ENCODE measurements around the gene MAP1B. TPM values are rescaled to one million over a fixed set of nuclear protein-coding genes. Genes with fewer than 3 reads are reported as not detected.

Gene MAP1B
- total and polyA plus RNA-seq, 2 of the 4 experiments (the other 2 are of a cell fraction) = 41.1 to 183 TPM

DNA sequence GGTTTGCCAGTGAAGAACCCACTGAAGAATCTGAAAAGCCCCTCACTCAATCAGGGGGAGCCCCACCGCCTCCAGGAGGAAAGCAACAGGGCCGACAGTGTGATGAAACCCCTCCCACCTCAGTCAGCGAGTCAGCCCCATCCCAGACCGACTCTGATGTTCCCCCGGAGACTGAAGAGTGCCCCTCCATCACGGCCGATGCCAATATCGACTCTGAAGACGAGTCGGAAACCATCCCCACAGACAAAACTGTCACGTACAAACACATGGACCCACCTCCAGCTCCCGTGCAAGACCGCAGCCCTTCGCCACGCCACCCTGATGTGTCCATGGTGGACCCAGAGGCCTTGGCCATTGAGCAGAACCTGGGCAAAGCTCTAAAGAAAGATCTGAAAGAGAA is 92.4 kb downstream of the MAP1B start:
- no peak overlapping the region for H4K91ac ChIP-seq (ENCODE audit: insufficient read depth, low read depth, low read length)
- 0 out of 2 replicates have a peak, but pooled peaks cover 12% of the 10 kb centered on the region for H4K20me1 ChIP-seq (ENCODE audit: insufficient read depth, low read length)
- intact Hi-C loops (cut with micrococcal nuclease) = no loop called here
- DNase-seq (no peak), ATAC-seq (ENCODE audit: low read depth) (no peak)
- no peak overlapping the region for H2BK5ac ChIP-seq (ENCODE audit: low read depth, low read length, poor library complexity, severe bottlenecking)
- H3K36me3 ChIP-seq (ENCODE audit: control insufficient read depth, insufficient read depth, low read length) = peaks cover 62% of the 10 kb centered on the region
- no peak overlapping the region for H3K4me2 ChIP-seq (ENCODE audit: low read depth, low read length)
- H3K27ac ChIP-seq (ENCODE audit: insufficient read depth, low read length) = no peak overlapping the region
- H3K9me3 ChIP-seq (ENCODE audit: control insufficient read depth, insufficient read depth, low read length) = no peaks in the 10 kb centered on the region
- peaks cover 47 to 82% of the 10 kb centered on the region in 2 experiments for H3K79me1 ChIP-seq (ENCODE audit: low read depth in 1 of 2, low read length in 2 of 2)
- no peak overlapping the region for H3K14ac ChIP-seq (replicated peaks; ENCODE audit: low read depth, low read length)
- WGBS, 2 experiments (ENCODE audit: extremely low coverage in 2 of 2, insufficient read length in 1 of 2) = 97% methylated on average over 8 of the region's 15 CpGs; no CpG with 5 or more reads in 1 of the 2 experiments
- no peak overlapping the region for H3K9ac ChIP-seq (ENCODE audit: low read depth, low read length)
- no peak overlapping the region for H2BK20ac ChIP-seq (ENCODE audit: low read depth, low read length)
- H3K4me3 ChIP-seq (ENCODE audit: insufficient read depth, low read depth, low read length) = no peak overlapping the region
- TF ChIP-seq, protein P1, sequence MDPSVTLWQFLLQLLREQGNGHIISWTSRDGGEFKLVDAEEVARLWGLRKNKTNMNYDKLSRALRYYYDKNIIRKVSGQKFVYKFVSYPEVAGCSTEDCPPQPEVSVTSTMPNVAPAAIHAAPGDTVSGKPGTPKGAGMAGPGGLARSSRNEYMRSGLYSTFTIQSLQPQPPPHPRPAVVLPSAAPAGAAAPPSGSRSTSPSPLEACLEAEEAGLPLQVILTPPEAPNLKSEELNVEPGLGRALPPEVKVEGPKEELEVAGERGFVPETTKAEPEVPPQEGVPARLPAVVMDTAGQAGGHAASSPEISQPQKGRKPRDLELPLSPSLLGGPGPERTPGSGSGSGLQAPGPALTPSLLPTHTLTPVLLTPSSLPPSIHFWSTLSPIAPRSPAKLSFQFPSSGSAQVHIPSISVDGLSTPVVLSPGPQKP (IDR thresholded peaks at IDR 0.05; ENCODE audit: borderline replicate concordance, low read depth, low read length) = no peak
- TF ChIP-seq RCOR1 (IDR thresholded peaks at IDR 0.05; ENCODE audit: insufficient replicate concordance, low read length) (no peak), RAD21 (IDR thresholded peaks at IDR 0.05; ENCODE audit: low read length) (no peak), POLR2A (IDR thresholded peaks at IDR 0.05; ENCODE audit: low read depth, low read length) (no peak), BHLHE40 (IDR thresholded peaks at IDR 0.05; ENCODE audit: low read depth, low read length) (no peak), CEBPB (IDR thresholded peaks at IDR 0.05; ENCODE audit: low read depth, low read length) (no peak), MAZ (IDR thresholded peaks at IDR 0.05; ENCODE audit: borderline replicate concordance, low read depth, low read length) (no peak), FOS (IDR thresholded peaks at IDR 0.05; ENCODE audit: low read depth, low read length) (no peak), SMC3 (IDR thresholded peaks at IDR 0.05; ENCODE audit: low read depth, low read length) (no peak), MXI1 (IDR thresholded peaks at IDR 0.05; ENCODE audit: borderline replicate concordance, low read depth, low read length) (no peak), NFE2L2 (IDR thresholded peaks at IDR 0.05; ENCODE audit: low read depth, low read length) (no peak), MAFK (IDR thresholded peaks at IDR 0.05; ENCODE audit: low read depth, low read length) (no peak), CHD1 (IDR thresholded peaks at IDR 0.05; ENCODE audit: low read depth, low read length) (no peak), RFX5 (IDR thresholded peaks at IDR 0.05; ENCODE audit: low read depth, low read length) (no peak)
- TF ChIP-seq, protein P2, sequence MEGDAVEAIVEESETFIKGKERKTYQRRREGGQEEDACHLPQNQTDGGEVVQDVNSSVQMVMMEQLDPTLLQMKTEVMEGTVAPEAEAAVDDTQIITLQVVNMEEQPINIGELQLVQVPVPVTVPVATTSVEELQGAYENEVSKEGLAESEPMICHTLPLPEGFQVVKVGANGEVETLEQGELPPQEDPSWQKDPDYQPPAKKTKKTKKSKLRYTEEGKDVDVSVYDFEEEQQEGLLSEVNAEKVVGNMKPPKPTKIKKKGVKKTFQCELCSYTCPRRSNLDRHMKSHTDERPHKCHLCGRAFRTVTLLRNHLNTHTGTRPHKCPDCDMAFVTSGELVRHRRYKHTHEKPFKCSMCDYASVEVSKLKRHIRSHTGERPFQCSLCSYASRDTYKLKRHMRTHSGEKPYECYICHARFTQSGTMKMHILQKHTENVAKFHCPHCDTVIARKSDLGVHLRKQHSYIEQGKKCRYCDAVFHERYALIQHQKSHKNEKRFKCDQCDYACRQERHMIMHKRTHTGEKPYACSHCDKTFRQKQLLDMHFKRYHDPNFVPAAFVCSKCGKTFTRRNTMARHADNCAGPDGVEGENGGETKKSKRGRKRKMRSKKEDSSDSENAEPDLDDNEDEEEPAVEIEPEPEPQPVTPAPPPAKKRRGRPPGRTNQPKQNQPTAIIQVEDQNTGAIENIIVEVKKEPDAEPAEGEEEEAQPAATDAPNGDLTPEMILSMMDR (conservative IDR thresholded peaks at IDR 0.05; ENCODE audit: low read depth, low read length) = no peak
- TF ChIP-seq, protein P3, sequence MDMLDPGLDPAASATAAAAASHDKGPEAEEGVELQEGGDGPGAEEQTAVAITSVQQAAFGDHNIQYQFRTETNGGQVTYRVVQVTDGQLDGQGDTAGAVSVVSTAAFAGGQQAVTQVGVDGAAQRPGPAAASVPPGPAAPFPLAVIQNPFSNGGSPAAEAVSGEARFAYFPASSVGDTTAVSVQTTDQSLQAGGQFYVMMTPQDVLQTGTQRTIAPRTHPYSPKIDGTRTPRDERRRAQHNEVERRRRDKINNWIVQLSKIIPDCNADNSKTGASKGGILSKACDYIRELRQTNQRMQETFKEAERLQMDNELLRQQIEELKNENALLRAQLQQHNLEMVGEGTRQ (IDR thresholded peaks at IDR 0.05; ENCODE audit: low read depth, low read length) = no peak
- no peak overlapping the region for H3K4ac ChIP-seq (ENCODE audit: low read depth, low read length)
- CTCF ChIA-PET = interaction anchor here (0.6 kb wide), 1 partner anchor 38 kb away, joined by 4 read pairs; no protein-coding TSS in a partner anchor
- H3K56ac ChIP-seq (ENCODE audit: extremely low read depth, insufficient read depth, low read length) = no peak overlapping the region
- H2AK5ac ChIP-seq (ENCODE audit: low read depth, low read length) = no peak overlapping the region
- H4K5ac ChIP-seq (ENCODE audit: low read depth, low read length) = no peak overlapping the region
- H4K8ac ChIP-seq (ENCODE audit: low read depth in 2 of 2, low read length in 2 of 2) = no peak overlapping the region
- no TSS peak for BruUV-seq (replicated peaks)
- in situ Hi-C loops (cut with MboI; ENCODE audit: low sequenced_read_pairs) = no loop called here
- dilution Hi-C loops (cut with HindIII; ENCODE audit: low sequenced_read_pairs, unreplicated experiment) = no loop called here
- H3K23ac ChIP-seq (ENCODE audit: low read depth, low read length) = no peak overlapping the region
- no peak overlapping the region for H2AFZ ChIP-seq (replicated peaks; ENCODE audit: low read length, poor library complexity)
- H2BK120ac ChIP-seq (ENCODE audit: low read depth, low read length) = no peak overlapping the region
- no peak overlapping the region for H2AK9ac ChIP-seq (replicated peaks; ENCODE audit: low read depth, low read length, poor library complexity)
- H3K27me3 ChIP-seq (ENCODE audit: control insufficient read depth, insufficient read depth, low read length) = no peaks in the 10 kb centered on the region
- no peak overlapping the region for H2BK15ac ChIP-seq (ENCODE audit: low read depth, low read length)
- POLR2A ChIA-PET (ENCODE audit: unreplicated experiment) = no interaction called here
- peaks cover 16% of the 10 kb centered on the region for H3K9me1 ChIP-seq (ENCODE audit: insufficient read depth, low read length)
- H3K18ac ChIP-seq (ENCODE audit: low read depth, low read length) = no peak overlapping the region
- no peaks in the 10 kb centered on the region; the same call in 1 of the 2 replicates for H3K4me1 ChIP-seq (ENCODE audit: control insufficient read depth, insufficient read depth, low read length)
